ENCODE measurements around the gene SH2D3C.

The SH2D3C gene

DNA sequence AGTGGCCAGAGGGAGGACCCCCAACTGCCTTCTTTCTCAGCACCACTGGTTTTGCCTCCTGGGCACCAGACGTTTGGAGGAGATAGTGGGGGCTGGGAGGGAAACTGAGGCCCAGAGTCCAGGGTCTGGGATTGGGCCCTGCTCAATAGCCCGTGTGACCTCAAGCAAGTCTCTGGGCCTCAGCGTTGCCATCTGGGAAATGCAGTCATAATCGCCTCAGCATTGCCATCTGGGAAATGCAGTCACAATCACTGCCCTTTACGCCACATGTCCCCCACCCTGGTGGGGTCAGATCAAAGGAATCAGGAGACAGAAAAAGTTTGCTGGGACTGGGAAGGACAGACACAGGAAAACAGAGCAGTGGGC, 1.6 kb downstream of the SH2D3C start (continued):
- TF ChIP-seq, protein P1, sequence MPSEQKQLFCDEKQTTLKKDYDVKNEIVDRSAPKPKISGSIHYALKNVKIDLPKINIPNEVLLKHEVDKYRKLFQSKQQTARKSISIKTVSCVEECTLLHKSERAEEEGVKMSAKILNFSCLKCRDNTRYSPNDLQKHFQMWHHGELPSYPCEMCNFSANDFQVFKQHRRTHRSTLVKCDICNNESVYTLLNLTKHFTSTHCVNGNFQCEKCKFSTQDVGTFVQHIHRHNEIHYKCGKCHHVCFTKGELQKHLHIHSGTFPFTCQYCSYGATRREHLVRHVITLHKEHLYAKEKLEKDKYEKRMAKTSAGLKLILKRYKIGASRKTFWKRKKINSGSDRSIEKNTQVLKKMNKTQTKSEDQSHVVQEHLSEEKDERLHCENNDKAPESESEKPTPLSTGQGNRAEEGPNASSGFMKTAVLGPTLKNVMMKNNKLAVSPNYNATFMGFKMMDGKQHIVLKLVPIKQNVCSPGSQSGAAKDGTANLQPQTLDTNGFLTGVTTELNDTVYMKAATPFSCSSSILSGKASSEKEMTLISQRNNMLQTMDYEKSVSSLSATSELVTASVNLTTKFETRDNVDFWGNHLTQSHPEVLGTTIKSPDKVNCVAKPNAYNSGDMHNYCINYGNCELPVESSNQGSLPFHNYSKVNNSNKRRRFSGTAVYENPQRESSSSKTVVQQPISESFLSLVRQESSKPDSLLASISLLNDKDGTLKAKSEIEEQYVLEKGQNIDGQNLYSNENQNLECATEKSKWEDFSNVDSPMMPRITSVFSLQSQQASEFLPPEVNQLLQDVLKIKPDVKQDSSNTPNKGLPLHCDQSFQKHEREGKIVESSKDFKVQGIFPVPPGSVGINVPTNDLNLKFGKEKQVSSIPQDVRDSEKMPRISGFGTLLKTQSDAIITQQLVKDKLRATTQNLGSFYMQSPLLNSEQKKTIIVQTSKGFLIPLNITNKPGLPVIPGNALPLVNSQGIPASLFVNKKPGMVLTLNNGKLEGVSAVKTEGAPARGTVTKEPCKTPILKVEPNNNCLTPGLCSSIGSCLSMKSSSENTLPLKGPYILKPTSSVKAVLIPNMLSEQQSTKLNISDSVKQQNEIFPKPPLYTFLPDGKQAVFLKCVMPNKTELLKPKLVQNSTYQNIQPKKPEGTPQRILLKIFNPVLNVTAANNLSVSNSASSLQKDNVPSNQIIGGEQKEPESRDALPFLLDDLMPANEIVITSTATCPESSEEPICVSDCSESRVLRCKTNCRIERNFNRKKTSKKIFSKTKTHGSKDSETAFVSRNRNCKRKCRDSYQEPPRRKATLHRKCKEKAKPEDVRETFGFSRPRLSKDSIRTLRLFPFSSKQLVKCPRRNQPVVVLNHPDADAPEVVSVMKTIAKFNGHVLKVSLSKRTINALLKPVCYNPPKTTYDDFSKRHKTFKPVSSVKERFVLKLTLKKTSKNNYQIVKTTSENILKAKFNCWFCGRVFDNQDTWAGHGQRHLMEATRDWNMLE (tag by site-specific recombination; conservative IDR thresholded peaks at IDR 0.05; ENCODE audit: low read depth): no peak
- no peak for TF ChIP-seq ZNF571 (tag by site-specific recombination; IDR thresholded peaks at IDR 0.05)
- no peak for TF ChIP-seq ZNF529 (tag by site-specific recombination; IDR thresholded peaks at IDR 0.05; ENCODE audit: insufficient replicate concordance)
- no peak for TF ChIP-seq ZNF341 (tag by site-specific recombination; IDR thresholded peaks at IDR 0.05; ENCODE audit: low read depth)
- TF ChIP-seq, protein P2, sequence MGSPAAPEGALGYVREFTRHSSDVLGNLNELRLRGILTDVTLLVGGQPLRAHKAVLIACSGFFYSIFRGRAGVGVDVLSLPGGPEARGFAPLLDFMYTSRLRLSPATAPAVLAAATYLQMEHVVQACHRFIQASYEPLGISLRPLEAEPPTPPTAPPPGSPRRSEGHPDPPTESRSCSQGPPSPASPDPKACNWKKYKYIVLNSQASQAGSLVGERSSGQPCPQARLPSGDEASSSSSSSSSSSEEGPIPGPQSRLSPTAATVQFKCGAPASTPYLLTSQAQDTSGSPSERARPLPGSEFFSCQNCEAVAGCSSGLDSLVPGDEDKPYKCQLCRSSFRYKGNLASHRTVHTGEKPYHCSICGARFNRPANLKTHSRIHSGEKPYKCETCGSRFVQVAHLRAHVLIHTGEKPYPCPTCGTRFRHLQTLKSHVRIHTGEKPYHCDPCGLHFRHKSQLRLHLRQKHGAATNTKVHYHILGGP (tag by site-specific recombination; IDR thresholded peaks at IDR 0.05): no peak
- TF ChIP-seq, protein P3, sequence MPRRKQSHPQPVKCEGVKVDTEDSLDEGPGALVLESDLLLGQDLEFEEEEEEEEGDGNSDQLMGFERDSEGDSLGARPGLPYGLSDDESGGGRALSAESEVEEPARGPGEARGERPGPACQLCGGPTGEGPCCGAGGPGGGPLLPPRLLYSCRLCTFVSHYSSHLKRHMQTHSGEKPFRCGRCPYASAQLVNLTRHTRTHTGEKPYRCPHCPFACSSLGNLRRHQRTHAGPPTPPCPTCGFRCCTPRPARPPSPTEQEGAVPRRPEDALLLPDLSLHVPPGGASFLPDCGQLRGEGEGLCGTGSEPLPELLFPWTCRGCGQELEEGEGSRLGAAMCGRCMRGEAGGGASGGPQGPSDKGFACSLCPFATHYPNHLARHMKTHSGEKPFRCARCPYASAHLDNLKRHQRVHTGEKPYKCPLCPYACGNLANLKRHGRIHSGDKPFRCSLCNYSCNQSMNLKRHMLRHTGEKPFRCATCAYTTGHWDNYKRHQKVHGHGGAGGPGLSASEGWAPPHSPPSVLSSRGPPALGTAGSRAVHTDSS (tag by site-specific recombination; IDR thresholded peaks at IDR 0.05): no peak
- TF ChIP-seq ZNF561 (tag by site-specific recombination; IDR thresholded peaks at IDR 0.05; ENCODE audit: borderline replicate concordance): no peak
- TF ChIP-seq ZNF596 (tag by site-specific recombination; IDR thresholded peaks at IDR 0.05): no peak

DNA sequence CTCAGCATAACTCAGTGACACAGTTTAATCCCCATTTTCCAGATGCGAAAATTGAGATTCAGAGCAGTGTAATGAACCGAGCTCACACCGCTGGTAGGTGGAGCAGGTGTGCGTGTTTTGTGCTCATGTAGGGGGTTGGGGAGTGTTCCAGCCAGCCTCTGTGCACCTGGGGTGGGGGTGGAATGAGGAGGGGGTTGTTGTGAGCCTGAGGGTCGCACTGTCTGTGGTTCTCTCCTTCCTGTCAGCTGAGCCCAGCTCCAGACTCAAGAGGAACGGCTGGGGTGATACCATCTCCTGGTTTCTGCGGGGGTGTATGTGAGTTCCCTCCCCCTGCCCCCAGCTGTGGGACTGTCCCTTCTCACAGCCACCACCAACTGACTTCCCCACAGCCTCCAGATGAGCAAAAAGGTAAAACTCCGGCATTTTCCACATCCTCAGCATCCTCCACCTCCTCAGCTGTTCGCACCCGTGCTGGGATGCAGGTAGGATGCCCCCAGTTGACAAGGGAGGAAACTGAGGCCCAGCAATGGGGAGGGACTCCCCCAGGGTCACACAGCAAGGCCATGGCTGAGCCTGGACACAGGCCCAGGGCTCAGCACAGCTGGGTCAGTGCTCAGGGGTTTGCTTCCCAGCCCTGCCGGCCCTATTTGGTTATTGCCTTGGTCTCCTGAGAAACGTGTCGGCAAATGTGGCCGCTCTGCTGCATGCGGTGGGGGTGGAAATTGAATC, 2.1 kb downstream of the SH2D3C start:
- H3K4me3 ChIP-seq (ENCODE audit: low read depth, low read length): no peak overlapping the region
- H3K36me3 ChIP-seq (ENCODE audit: control insufficient read depth in 2 of 2, insufficient read depth in 1 of 2, low read length in 2 of 2): no peaks in the 10 kb centered on the region
- TF ChIP-seq, protein P4, sequence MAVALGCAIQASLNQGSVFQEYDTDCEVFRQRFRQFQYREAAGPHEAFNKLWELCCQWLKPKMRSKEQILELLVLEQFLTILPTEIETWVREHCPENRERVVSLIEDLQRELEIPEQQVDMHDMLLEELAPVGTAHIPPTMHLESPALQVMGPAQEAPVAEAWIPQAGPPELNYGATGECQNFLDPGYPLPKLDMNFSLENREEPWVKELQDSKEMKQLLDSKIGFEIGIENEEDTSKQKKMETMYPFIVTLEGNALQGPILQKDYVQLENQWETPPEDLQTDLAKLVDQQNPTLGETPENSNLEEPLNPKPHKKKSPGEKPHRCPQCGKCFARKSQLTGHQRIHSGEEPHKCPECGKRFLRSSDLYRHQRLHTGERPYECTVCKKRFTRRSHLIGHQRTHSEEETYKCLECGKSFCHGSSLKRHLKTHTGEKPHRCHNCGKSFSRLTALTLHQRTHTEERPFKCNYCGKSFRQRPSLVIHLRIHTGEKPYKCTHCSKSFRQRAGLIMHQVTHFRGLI (tag by site-specific recombination; IDR thresholded peaks at IDR 0.05): no peak
- TF ChIP-seq, protein P5, sequence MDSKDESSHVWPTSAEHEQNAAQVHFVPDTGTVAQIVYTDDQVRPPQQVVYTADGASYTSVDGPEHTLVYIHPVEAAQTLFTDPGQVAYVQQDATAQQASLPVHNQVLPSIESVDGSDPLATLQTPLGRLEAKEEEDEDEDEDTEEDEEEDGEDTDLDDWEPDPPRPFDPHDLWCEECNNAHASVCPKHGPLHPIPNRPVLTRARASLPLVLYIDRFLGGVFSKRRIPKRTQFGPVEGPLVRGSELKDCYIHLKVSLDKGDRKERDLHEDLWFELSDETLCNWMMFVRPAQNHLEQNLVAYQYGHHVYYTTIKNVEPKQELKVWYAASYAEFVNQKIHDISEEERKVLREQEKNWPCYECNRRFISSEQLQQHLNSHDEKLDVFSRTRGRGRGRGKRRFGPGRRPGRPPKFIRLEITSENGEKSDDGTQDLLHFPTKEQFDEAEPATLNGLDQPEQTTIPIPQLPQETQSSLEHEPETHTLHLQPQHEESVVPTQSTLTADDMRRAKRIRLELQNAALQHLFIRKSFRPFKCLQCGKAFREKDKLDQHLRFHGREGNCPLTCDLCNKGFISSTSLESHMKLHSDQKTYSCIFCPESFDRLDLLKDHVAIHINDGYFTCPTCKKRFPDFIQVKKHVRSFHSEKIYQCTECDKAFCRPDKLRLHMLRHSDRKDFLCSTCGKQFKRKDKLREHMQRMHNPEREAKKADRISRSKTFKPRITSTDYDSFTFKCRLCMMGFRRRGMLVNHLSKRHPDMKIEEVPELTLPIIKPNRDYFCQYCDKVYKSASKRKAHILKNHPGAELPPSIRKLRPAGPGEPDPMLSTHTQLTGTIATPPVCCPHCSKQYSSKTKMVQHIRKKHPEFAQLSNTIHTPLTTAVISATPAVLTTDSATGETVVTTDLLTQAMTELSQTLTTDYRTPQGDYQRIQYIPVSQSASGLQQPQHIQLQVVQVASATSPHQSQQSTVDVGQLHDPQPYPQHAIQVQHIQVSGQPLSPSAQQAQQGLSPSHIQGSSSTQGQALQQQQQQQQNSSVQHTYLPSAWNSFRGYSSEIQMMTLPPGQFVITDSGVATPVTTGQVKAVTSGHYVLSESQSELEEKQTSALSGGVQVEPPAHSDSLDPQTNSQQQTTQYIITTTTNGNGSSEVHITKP (tag by site-specific recombination; IDR thresholded peaks at IDR 0.05): peak; percentile 94
- no peaks in the 10 kb centered on the region for H3K4me1 ChIP-seq (ENCODE audit: control insufficient read depth, insufficient read depth, low read length)
- ChIA-PET CTCF (interaction anchor here (1.2 kb wide), 2 partner anchors 8 to 42 kb away, joined by 3 to 4 read pairs; partner anchors contain the start of gene TOR2A), POLR2A (no interaction called here)
- no peaks in the 10 kb centered on the region for H3K9me3 ChIP-seq (ENCODE audit: control insufficient read depth, insufficient read depth, low read depth, low read length)
- no peak overlapping the region for H3K27ac ChIP-seq (ENCODE audit: extremely low read depth, low read depth, low read length)

All from HEK293 (cell line).